Measurements from ENCODE around the gene DCDC1.

DCDC1 gene

GRCh38 chr11:30821438-30821965, 548.0 kb downstream of the DCDC1 start:
- DNase-seq, result no peak

GRCh38 chr11:30818721-30819120, 550.8 kb downstream of the DCDC1 start:
- DNase-seq, result no peak

GRCh38 chr11:30816959-30817880, 552.3 kb downstream of the DCDC1 start:
- no peak for DNase-seq

GRCh38 chr11:30815619-30816018, 553.9 kb downstream of the DCDC1 start:
- DNase-seq, result no peak

- DNase-seq, result no peak
Observed at GRCh38 chr11:30814737-30815136, 554.8 kb downstream of the DCDC1 start.

Data from CD4-positive, alpha-beta T cell treated with Interleukin-6 for 4 hours (primary cell).